Neutrophil (primary cell): ENCODE data around the gene SRP9.

Source experiments
- H3K27ac ChIP-seq: fragments of 200-600 bp; sonication (generic); 2 replicates; pipeline ENCODE4 v1.5.1; 2016; ENCODE audit warnings: mild to moderate bottlenecking, moderate library complexity
- H3K27me3 ChIP-seq: fragments of 200-600 bp; sonication (generic); 2 replicates; pipeline ENCODE4 v1.6.0; 2016; ENCODE audit warnings: mild to moderate bottlenecking
- H3K36me3 ChIP-seq: fragments of 200-600 bp; sonication (generic); 2 replicates; pipeline ENCODE4 v1.5.1; 2017
- H3K4me1 ChIP-seq, 2 experiments: fragments of 200-600 bp in 1 of 2; sonication (generic) in 1 of 2; 1 replicate in 1 of 2; 2 replicates in 1 of 2; pipeline versions ENCODE4 v1.5.1 to v1.6.1; 2013 to 2016; ENCODE audit warnings: low read depth in 1 of 2, low read length in 1 of 2, mild to moderate bottlenecking in 1 of 2, moderate library complexity in 1 of 2; ENCODE audit not compliant: control insufficient read depth in 1 of 2, insufficient read depth in 1 of 2
- H3K4me3 ChIP-seq, 2 experiments: fragments of 200-600 bp in 1 of 2; sonication (generic) in 1 of 2; 1 replicate in 1 of 2; 2 replicates in 1 of 2; pipeline ENCODE4 v1.5.1; 2013 to 2016; ENCODE audit warnings: low read depth in 1 of 2, low read length in 1 of 2, mild to moderate bottlenecking in 1 of 2, moderate library complexity in 1 of 2
- H3K9me3 ChIP-seq: fragments of 200-600 bp; sonication (generic); 2 replicates; pipeline ENCODE4 v1.5.1; 2016
- TF ChIP-seq, protein P1 (sequence below): fragments of 200-600 bp; sonication (generic); IDR thresholded peaks from 2 replicates; pipeline ENCODE4 v1.5.1; 2016; ENCODE audit warnings: antibody characterized with exemption

SRP9 gene

DNA sequence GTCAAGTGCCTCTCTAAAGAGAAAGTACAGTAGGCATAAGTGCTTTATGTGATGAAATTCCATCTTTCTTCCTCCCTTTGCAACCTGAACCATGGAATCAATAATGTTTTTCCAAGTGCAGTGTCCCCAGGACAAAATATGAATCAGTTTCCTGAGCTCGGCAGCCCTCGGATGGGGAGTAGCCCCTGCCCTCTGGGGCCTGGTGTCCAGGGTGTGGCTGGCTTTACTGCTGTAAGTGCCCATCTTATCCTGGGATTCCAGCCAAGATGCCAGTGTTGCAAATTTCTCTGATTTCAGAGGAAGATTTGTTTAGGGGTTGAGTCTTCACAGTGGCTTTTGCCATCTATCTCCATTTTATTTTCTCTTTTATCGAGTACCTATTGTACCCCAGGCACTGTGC lies 40.5 kb upstream of the SRP9 start:
- Histone ChIP-seq H3K9me3 (no peaks in the 10 kb centered on the region), H3K27me3 (no peaks in the 10 kb centered on the region), H3K36me3 (no peaks in the 10 kb centered on the region), H3K27ac (no peak overlapping the region), H3K4me3 (no peak overlapping the region), H3K4me1 (peaks cover 18 to 26% of the 10 kb centered on the region in 2 experiments)
- TF ChIP-seq, protein P1, sequence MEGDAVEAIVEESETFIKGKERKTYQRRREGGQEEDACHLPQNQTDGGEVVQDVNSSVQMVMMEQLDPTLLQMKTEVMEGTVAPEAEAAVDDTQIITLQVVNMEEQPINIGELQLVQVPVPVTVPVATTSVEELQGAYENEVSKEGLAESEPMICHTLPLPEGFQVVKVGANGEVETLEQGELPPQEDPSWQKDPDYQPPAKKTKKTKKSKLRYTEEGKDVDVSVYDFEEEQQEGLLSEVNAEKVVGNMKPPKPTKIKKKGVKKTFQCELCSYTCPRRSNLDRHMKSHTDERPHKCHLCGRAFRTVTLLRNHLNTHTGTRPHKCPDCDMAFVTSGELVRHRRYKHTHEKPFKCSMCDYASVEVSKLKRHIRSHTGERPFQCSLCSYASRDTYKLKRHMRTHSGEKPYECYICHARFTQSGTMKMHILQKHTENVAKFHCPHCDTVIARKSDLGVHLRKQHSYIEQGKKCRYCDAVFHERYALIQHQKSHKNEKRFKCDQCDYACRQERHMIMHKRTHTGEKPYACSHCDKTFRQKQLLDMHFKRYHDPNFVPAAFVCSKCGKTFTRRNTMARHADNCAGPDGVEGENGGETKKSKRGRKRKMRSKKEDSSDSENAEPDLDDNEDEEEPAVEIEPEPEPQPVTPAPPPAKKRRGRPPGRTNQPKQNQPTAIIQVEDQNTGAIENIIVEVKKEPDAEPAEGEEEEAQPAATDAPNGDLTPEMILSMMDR: no peak

DNA sequence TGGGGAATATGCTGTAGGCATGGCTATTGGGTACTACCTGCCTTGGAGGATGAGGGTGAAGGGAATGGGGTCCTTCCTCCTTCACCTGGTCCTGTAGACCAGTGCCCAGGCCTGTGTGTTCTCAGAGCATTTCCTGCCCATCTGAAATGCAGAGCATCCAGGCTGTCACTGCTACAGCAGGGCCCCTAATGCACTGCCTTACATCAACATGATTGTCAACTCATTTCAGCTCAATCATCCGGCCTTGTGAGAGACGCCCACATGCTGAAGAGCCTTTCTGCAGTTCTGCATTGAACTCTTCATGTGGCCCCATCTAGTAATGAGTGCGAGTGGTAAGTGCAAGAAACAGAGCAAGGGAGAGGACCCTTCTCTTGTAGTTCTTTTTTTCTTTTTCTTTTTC lies 39.8 kb upstream of the SRP9 start:
- TF ChIP-seq, protein P1: no peak
- peaks cover 18 to 26% of the 10 kb centered on the region in 2 experiments for H3K4me1 ChIP-seq
- no peaks in the 10 kb centered on the region for H3K9me3 ChIP-seq
- H3K27ac ChIP-seq: no peak overlapping the region
- no peaks in the 10 kb centered on the region for H3K36me3 ChIP-seq
- no peaks in the 10 kb centered on the region for H3K27me3 ChIP-seq
- H3K4me3 ChIP-seq: no peak overlapping the region

DNA sequence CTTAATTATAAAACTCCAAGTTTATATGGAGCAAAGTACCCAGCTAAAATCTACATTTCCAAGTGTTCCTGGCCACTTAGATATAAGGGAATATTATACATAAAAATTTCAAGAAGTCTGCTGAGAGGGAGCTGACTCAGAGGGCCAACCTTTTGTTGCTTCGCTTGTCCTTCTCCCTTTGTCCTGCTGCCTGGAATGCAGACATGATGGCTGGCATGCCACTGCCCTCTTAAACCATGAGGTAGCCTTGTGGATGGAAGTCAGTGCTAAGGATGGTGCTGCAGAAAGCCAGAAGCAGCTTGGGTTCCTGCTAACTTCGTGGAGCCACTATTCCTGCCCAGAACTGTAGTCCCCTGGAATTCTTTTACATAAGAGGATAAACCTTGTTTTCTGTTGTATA lies 38.9 kb upstream of the SRP9 start:
- H3K27me3 ChIP-seq: no peaks in the 10 kb centered on the region

DNA sequence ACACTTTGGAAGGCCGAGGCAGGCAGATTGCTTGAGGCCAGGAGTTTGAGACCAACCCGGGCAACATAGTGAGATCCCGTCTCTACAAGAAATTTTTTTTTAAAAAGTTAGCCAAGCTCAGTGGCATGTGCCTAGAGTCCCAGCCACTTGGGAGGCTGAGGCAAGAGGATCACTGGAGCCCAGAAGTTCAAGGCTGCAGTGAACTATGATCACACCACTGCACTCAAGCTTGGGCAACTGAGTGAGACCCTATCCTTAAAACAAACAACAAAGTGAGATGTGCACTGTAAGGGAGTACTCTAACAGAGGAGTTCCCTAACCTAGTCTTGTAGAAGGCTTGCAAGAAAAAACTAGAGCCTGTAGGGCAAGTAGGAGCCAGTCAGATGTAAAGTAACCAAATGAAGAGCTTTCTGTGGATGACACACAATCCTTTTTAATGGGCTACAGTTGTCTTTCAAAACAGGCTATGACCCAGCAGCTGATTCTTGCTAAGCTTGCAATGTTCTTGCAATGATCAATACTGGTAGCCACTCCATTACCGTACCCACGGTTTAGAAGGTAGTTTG lies 38.0 kb upstream of the SRP9 start:
- no peak overlapping the region for H3K27ac ChIP-seq
- H3K9me3 ChIP-seq: no peaks in the 10 kb centered on the region
- H3K4me3 ChIP-seq: no peak overlapping the region
- no peaks in the 10 kb centered on the region for H3K36me3 ChIP-seq
- TF ChIP-seq, protein P1: no peak
- peaks cover 18 to 26% of the 10 kb centered on the region in 2 experiments for H3K4me1 ChIP-seq
- H3K27me3 ChIP-seq: no peaks in the 10 kb centered on the region

More for the DNA sequence above, 38.9 kb upstream of the SRP9 start:
- Histone ChIP-seq H3K36me3 (no peaks in the 10 kb centered on the region), H3K4me1 (peaks cover 18 to 26% of the 10 kb centered on the region in 2 experiments), H3K27ac (no peak overlapping the region), H3K4me3 (no peak overlapping the region), H3K9me3 (no peaks in the 10 kb centered on the region)
- TF ChIP-seq, protein P1: no peak

DNA sequence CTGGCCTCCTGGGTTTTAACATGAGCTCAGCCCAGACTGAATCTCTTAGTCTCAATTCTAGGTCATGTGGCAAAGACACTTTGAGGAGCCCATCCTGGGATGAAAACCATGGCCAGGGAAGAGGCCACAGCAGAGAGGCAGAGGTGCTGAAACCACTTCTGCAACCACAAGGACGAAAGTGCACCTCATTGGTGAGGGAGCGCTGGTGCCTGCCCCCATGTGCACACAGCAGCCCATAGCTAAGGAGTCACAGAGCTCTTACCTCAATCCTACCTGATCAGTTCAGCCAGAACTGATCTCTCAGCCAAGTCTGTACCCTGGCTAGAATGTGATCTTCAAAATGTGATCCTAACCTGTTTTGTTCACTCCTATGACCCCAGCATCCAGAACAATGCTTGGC lies 32.9 kb upstream of the SRP9 start:
- no peaks in the 10 kb centered on the region for H3K27me3 ChIP-seq
- H3K4me3 ChIP-seq: no peak overlapping the region
- TF ChIP-seq, protein P1: no peak
- H3K4me1 ChIP-seq: no peaks in the 10 kb centered on the region
- H3K27ac ChIP-seq: no peak overlapping the region
- H3K36me3 ChIP-seq: no peaks in the 10 kb centered on the region
- H3K9me3 ChIP-seq: no peaks in the 10 kb centered on the region

DNA sequence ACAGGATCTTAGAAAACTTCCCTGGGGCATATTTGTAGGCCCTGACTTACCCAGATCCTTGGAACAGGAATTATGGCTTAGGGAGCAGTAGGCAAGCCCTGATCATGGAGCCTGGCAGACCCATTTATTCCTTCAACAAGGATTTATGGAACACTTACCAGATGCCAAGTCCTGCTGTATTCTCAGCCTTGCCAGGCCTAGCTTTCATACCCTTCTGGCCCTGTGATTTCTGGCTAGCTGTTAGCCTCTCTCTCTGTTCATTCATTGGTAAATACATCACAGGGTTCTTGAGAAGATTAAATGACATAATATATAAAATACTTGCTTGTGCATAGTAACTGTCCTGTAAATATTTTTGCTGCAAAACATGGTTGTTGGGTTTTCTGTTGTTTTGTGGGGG lies 32.4 kb upstream of the SRP9 start:
- H3K36me3 ChIP-seq: no peaks in the 10 kb centered on the region
- no peak overlapping the region for H3K4me3 ChIP-seq
- no peaks in the 10 kb centered on the region for H3K4me1 ChIP-seq
- H3K27ac ChIP-seq: no peak overlapping the region
- TF ChIP-seq, protein P1: no peak
- H3K9me3 ChIP-seq: no peaks in the 10 kb centered on the region
- no peaks in the 10 kb centered on the region for H3K27me3 ChIP-seq
